Activated CD4-positive, alpha-beta T cell treated with anti-CD3 and anti-CD28 coated beads, Interleukin-2, amount 10 ng/mL, durations not matched to agents 7 days and 5 days (primary cell): ENCODE results near the gene PRM3. TPM values are rescaled to one million over a fixed set of nuclear protein-coding genes. Genes with fewer than 3 reads are reported as not detected.
"Not testable (repeated sequence)": the region's sequence is repeated elsewhere in the genome, so short reads cannot be mapped to it uniquely, and the experiment has no call there.

ENCODE experiments used
- CTCF ChIA-PET: fragments of 350-600 bp; sonication (Branson Sonifier 250); formaldehyde crosslinking; loops from one replicate; lab custom pipeline; 2021; ENCODE audit warnings: antibody characterized with exemption; lab: Charles Lee
- POLR2A ChIA-PET: fragments of 350-600 bp; sonication (Branson Sonifier 250); formaldehyde crosslinking; loops from one replicate; lab custom pipeline; 2021; ENCODE audit warnings: antibody characterized with exemption; lab: Charles Lee
- DNase-seq: peaks from one replicate; pipeline ENCODE4 v3.0.0-alpha.2; 2020
- H3K27ac Mint-ChIP-seq: one replicate; pipeline ENCODE4 v1.8.0; 2021; ENCODE audit warnings: mild to moderate bottlenecking, moderate library complexity, mixed read lengths
- H3K27me3 Mint-ChIP-seq: one replicate; pipeline ENCODE4 v1.8.0; 2021; ENCODE audit warnings: mixed read lengths
- H3K36me3 Mint-ChIP-seq: one replicate; pipeline ENCODE4 v1.8.0; 2021; ENCODE audit warnings: low read depth, mixed read lengths
- H3K4me1 Mint-ChIP-seq: one replicate; pipeline ENCODE4 v1.8.0; 2021; ENCODE audit warnings: mixed read lengths
- H3K4me3 Mint-ChIP-seq: one replicate; pipeline ENCODE4 v1.8.0; 2021; ENCODE audit warnings: mild to moderate bottlenecking, moderate library complexity, mixed read lengths
- H3K9me3 Mint-ChIP-seq: one replicate; pipeline ENCODE4 v1.8.0; 2021; ENCODE audit warnings: mixed read lengths
- total RNA-seq, 2 experiments: library from RNA; stranded (reverse); gene quantifications; one replicate each; pipeline ENCODE4 v1.2.3, GENCODE V29; 2021

PRM3 gene
- total RNA-seq, 2 experiments from 2014 or later = not detected

DNA sequence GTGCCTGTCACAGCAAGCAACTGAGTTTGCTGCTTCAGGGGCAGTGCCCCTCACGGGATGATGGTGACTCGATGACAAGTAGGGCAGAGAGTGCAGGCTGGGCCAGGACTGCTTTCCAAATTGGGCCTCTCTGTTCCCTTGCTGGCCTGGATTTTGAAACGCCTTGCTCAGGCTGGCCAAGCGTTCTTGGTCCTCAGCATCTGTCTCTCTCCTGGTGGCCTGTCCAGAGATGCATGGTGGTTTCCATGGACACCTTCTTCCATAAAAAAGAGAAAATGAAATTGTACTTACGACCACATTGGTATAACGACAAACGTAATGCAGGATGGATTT, 27.1 kb upstream of the PRM3 start:
- peaks cover 58% of the 10 kb centered on the region for H3K4me1 Mint-ChIP-seq
- no peak overlapping the region for H3K4me3 Mint-ChIP-seq
- no peaks in the 10 kb centered on the region for H3K9me3 Mint-ChIP-seq
- no peaks in the 10 kb centered on the region for H3K36me3 Mint-ChIP-seq
- no peak overlapping the region for H3K27ac Mint-ChIP-seq
- no peak for DNase-seq
- POLR2A ChIA-PET = no interaction called here
- CTCF ChIA-PET = interaction anchor here (4.6 kb wide), 1 partner anchor 10 kb away, joined by 28 read pairs; no protein-coding TSS in a partner anchor
- H3K27me3 Mint-ChIP-seq = no peaks in the 10 kb centered on the region

- Mint-ChIP-seq H3K4me3 (no peak overlapping the region), H3K4me1 (peaks cover 63% of the 10 kb centered on the region), H3K9me3 (no peaks in the 10 kb centered on the region), H3K27ac (peak overlapping the region; percentile 54), H3K36me3 (no peaks in the 10 kb centered on the region), H3K27me3 (no peaks in the 10 kb centered on the region)
- ChIA-PET CTCF (interaction anchor here (4.6 kb wide), 1 partner anchor 10 kb away, joined by 28 read pairs; no protein-coding TSS in a partner anchor), POLR2A (no interaction called here)
- DNase-seq = no peak
Measured at GRCh38 chr16:11299865-11300559, 26.6 kb upstream of the PRM3 start.

- H3K36me3 Mint-ChIP-seq, H3K27me3 Mint-ChIP-seq, POLR2A ChIA-PET, H3K4me3 Mint-ChIP-seq, H3K9me3 Mint-ChIP-seq: not testable (repeated sequence)
- CTCF ChIA-PET = interaction anchor here (0.9 to 4.6 kb wide), 5 partner anchors 11 to 420 kb away, joined by 3 to 28 read pairs (median 3); no protein-coding TSS in a partner anchor
- Mint-ChIP-seq H3K4me1 (peaks cover 71% of the 10 kb centered on the region), H3K27ac (peak overlapping the region; percentile 71)
- peak; percentile 36 for DNase-seq
Measured at GRCh38 chr16:11298950-11299547, 25.6 kb upstream of the PRM3 start.

DNA sequence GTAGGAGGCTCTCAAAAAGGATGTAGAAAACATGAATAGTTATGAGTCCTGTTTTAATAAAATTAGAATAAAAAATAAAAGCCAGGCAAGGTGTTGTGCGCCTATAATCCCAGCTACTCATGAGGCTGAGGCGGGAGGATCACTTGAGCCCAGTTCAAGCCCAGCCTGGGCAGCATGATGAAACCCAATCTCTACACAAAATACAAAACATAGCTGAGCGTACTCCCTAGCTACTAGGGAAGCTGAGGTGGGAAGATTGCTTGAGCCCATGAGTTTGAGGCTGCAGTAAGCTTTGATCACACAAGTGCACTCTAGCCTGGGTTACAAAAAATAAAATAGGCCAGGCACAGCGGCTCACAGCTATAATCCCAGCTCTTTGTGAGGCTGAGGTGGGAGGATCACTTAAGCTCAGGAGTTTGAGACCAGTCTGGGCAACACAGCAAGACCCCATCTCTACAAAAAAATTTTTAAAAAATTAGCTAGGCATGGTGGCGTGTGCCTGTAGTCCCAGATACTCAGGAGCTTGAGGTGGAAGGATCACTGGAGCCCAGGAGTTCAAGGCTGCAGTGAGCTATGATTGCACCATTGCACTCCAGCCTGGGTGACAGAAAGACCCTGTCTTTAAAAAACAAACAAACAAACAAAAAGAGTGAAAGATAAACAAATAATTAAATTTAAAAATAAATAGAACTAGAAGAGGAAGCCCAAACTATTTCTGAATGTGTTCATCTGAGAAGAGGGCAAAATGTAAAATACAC, 24.9 kb upstream of the PRM3 start:
- H3K4me1 Mint-ChIP-seq = peaks cover 76% of the 10 kb centered on the region
- no peak for DNase-seq
- H3K4me3 Mint-ChIP-seq = peak overlapping the region; percentile 51
- ChIA-PET CTCF (interaction anchor here (0.6 to 4.6 kb wide), 9 partner anchors 9 to 420 kb away, joined by 3 to 28 read pairs (median 4); no protein-coding TSS in a partner anchor), POLR2A (interaction anchor here (1.2 kb wide), 1 partner anchor 11 kb away, joined by 3 read pairs; no protein-coding TSS in a partner anchor)
- peaks cover 2% of the 10 kb centered on the region for H3K27me3 Mint-ChIP-seq
- peak overlapping the region; percentile 94 for H3K27ac Mint-ChIP-seq
- H3K9me3 Mint-ChIP-seq = no peaks in the 10 kb centered on the region
- H3K36me3 Mint-ChIP-seq = no peaks in the 10 kb centered on the region

- peaks cover 2% of the 10 kb centered on the region for H3K27me3 Mint-ChIP-seq
- ChIA-PET CTCF (interaction anchor here (0.7 to 4.6 kb wide), 9 partner anchors 9 to 334 kb away, joined by 3 to 28 read pairs (median 4); no protein-coding TSS in a partner anchor), POLR2A (interaction anchor here (0.5 to 1.2 kb wide), 2 partner anchors 11 to 16 kb away, joined by 3 to 10 read pairs; no protein-coding TSS in a partner anchor)
- H3K36me3 Mint-ChIP-seq = no peaks in the 10 kb centered on the region
- no peaks in the 10 kb centered on the region for H3K9me3 Mint-ChIP-seq
- H3K27ac Mint-ChIP-seq = peak overlapping the region; percentile 94
- peak overlapping the region; percentile 51 for H3K4me3 Mint-ChIP-seq
- DNase-seq = peak; percentile 90
- H3K4me1 Mint-ChIP-seq = peaks cover 77% of the 10 kb centered on the region
Measured at GRCh38 chr16:11297492-11298142, 24.2 kb upstream of the PRM3 start.

- CTCF ChIA-PET = interaction anchor here (1.0 to 4.6 kb wide), 6 partner anchors 13 to 333 kb away, joined by 3 to 28 read pairs (median 4); no protein-coding TSS in a partner anchor
- no peaks in the 10 kb centered on the region for H3K36me3 Mint-ChIP-seq
- H3K27me3 Mint-ChIP-seq = peaks cover 2% of the 10 kb centered on the region
- H3K4me1 Mint-ChIP-seq = peaks cover 72% of the 10 kb centered on the region
- peak; percentile 19 for DNase-seq
- peak overlapping the region; percentile 51 for H3K4me3 Mint-ChIP-seq
- POLR2A ChIA-PET = interaction anchor here (0.5 kb wide), 1 partner anchor 16 kb away, joined by 10 read pairs; no protein-coding TSS in a partner anchor
- no peaks in the 10 kb centered on the region for H3K9me3 Mint-ChIP-seq
- peak overlapping the region; percentile 94 for H3K27ac Mint-ChIP-seq
Measured at GRCh38 chr16:11296706-11297491, 23.5 kb upstream of the PRM3 start.

- Mint-ChIP-seq H3K4me1 (peaks cover 71% of the 10 kb centered on the region), H3K9me3 (no peaks in the 10 kb centered on the region), H3K27ac (peak overlapping the region; percentile 94), H3K36me3 (no peaks in the 10 kb centered on the region), H3K4me3 (no peak overlapping the region), H3K27me3 (peaks cover 2% of the 10 kb centered on the region)
- ChIA-PET CTCF (interaction anchor here (1.5 to 4.6 kb wide), 4 partner anchors 14 to 333 kb away, joined by 3 to 28 read pairs (median 12); no protein-coding TSS in a partner anchor), POLR2A (no interaction called here)
- no peak for DNase-seq
Measured at GRCh38 chr16:11296351-11296705, 22.9 kb upstream of the PRM3 start.

GRCh38 chr16:11295672-11296071, 22.2 kb upstream of the PRM3 start:
- no peaks in the 10 kb centered on the region for H3K9me3 Mint-ChIP-seq
- peaks cover 2% of the 10 kb centered on the region for H3K27me3 Mint-ChIP-seq
- no peaks in the 10 kb centered on the region for H3K36me3 Mint-ChIP-seq
- H3K4me1 Mint-ChIP-seq = peaks cover 69% of the 10 kb centered on the region
- CTCF ChIA-PET = no interaction called here
- no peak overlapping the region for H3K4me3 Mint-ChIP-seq
- POLR2A ChIA-PET = no interaction called here
- no peak for DNase-seq
- H3K27ac Mint-ChIP-seq = peak overlapping the region; percentile 94

- ChIA-PET POLR2A (no interaction called here), CTCF (interaction anchor here (0.6 to 1.1 kb wide), 4 partner anchors 29 to 114 kb away, joined by 3 to 5 read pairs (median 4); no protein-coding TSS in a partner anchor)
- no peak overlapping the region for H3K27ac Mint-ChIP-seq
- peaks cover 11% of the 10 kb centered on the region for H3K27me3 Mint-ChIP-seq
- no peaks in the 10 kb centered on the region for H3K9me3 Mint-ChIP-seq
- peaks cover 51% of the 10 kb centered on the region for H3K4me1 Mint-ChIP-seq
- peaks cover 2% of the 10 kb centered on the region for H3K36me3 Mint-ChIP-seq
- no peak for DNase-seq
- no peak overlapping the region for H3K4me3 Mint-ChIP-seq
Measured at GRCh38 chr16:11292076-11292748, 18.8 kb upstream of the PRM3 start.

GRCh38 chr16:11291091-11291703, 17.8 kb upstream of the PRM3 start:
- peaks cover 11% of the 10 kb centered on the region for H3K27me3 Mint-ChIP-seq
- no peak overlapping the region for H3K27ac Mint-ChIP-seq
- peaks cover 43% of the 10 kb centered on the region for H3K4me1 Mint-ChIP-seq
- H3K4me3 Mint-ChIP-seq = no peak overlapping the region
- no peak for DNase-seq
- CTCF ChIA-PET = no interaction called here
- peaks cover 2% of the 10 kb centered on the region for H3K36me3 Mint-ChIP-seq
- H3K9me3 Mint-ChIP-seq = no peaks in the 10 kb centered on the region
- POLR2A ChIA-PET = no interaction called here
